Ascending aorta (tissue), 2 donors: ENCODE data around the gene KLK5. TPM values are rescaled to one million over a fixed set of nuclear protein-coding genes. Genes with fewer than 3 reads are reported as not detected.

Source experiments
- DNase-seq, 2 donors: peaks; one replicate each; pipeline ENCODE4 v3.0.0-alpha.2; 2019; ENCODE audit warnings: low spot score in 2 of 2
- H3K27ac ChIP-seq, 2 donors: fragments of 200-600 bp; sonication (generic); one replicate each; pipeline ENCODE4 v1.5.1; 2016 to 2017; ENCODE audit warnings: mild to moderate bottlenecking in 1 of 2
- H3K27me3 ChIP-seq: fragments of 200-600 bp; sonication (generic); one replicate; pipeline ENCODE4 v1.5.1; 2017
- H3K36me3 ChIP-seq, 2 donors: fragments of 200-600 bp; sonication (generic); one replicate each; pipeline ENCODE4 v1.5.1; 2016
- H3K4me1 ChIP-seq, 2 donors: fragments of 200-600 bp; sonication (generic); one replicate each; pipeline ENCODE4 v1.5.1; 2016 to 2017; ENCODE audit warnings: mild to moderate bottlenecking in 1 of 2
- H3K4me3 ChIP-seq, 2 donors: fragments of 200-600 bp; sonication (generic); one replicate each; pipeline ENCODE4 v1.5.1; 2016 to 2017; ENCODE audit warnings: mild to moderate bottlenecking in 1 of 2
- H3K9me3 ChIP-seq, 2 donors: fragments of 200-600 bp; sonication (generic); one replicate each; pipeline ENCODE4 v1.5.1; 2016
- CTCF ChIP-seq, 3 experiments: fragments of 200-600 bp in 2 of 3; fragments of 450-650 bp in 1 of 3; sonication (generic) in 2 of 3; IDR thresholded peaks; one replicate each; pipeline ENCODE4 v1.5.1; 2016 to 2019; ENCODE audit warnings: antibody characterized with exemption in 3 of 3, mild to moderate bottlenecking in 1 of 3, moderate library complexity in 1 of 3
- intact Hi-C: fragments of 100-400 bp; cut with DNase I; formaldehyde crosslinking; loops from one replicate; pipeline ENCODE4 v1.15.1; 2023
- total RNA-seq: library from RNA; depleted of rRNA; stranded (reverse); fragments of >200 nt; gene quantifications from one replicate; pipeline ENCODE4 v1.1.0, GENCODE V29; 2016

The KLK5 gene
- total RNA-seq, 1 donor from 2014 or later = not detected

DNA sequence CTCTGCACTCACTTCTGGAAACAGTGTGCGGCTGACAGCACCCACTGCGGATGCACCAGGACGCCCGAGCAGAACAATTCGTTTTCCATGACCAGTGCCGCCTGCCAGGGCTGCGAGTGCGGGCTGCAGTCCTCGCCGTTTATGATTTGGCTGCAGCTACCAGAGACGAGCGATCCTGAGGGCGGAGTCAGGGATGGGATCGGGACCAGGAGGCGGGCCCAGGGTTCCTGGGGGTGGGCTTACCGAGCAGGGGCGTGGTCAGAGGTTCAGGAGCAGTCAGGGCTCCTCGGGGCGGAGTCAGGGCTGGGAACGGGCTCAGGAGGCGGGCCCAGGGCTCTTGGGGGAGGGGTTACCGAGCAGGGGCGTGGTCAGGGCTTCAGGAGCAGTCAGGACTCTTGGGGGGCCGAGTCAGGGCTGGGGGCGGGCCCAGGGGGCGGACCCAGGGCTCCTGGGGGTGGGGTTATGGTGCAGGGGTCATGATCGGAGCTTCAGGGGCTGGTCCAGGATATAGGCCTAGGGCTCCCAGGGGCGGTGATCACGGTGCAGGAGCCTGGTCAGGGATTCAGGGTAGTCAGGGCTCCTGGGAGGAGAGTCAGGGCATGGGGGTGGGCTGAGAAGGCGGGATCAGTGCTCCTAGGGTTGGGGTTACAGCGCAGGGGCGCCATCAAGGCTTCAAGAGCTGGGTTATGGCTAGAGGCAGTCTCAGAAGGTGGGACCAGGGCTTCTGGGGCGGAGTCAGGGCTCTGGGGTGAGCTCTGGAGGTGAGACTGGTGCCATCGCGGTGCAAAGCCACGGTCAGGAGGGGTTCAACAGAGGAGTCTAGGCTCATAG, 43.4 kb downstream of the KLK5 start:
- Histone ChIP-seq H3K27ac (no peak overlapping the region), H3K9me3 (no peaks in the 10 kb centered on the region), H3K36me3 (no peaks in the 10 kb centered on the region), H3K4me3 (no peak overlapping the region), H3K27me3 (no peaks in the 10 kb centered on the region), H3K4me1 (no peaks in the 10 kb centered on the region)
- no peak for DNase-seq
- TF ChIP-seq CTCF (IDR thresholded peaks at IDR 0.05) = no peak
- intact Hi-C loops = no loop called here

GRCh38 chr19:50908336-50908735, 44.5 kb downstream of the KLK5 start:
- no peaks in the 10 kb centered on the region for H3K36me3 ChIP-seq
- no peaks in the 10 kb centered on the region for H3K27me3 ChIP-seq
- no peak for DNase-seq
- no peaks in the 10 kb centered on the region for H3K4me1 ChIP-seq
- no peak for TF ChIP-seq CTCF (IDR thresholded peaks at IDR 0.05)
- H3K9me3 ChIP-seq = no peaks in the 10 kb centered on the region
- no peak overlapping the region for H3K4me3 ChIP-seq
- H3K27ac ChIP-seq = no peak overlapping the region
- intact Hi-C loops = no loop called here

DNA sequence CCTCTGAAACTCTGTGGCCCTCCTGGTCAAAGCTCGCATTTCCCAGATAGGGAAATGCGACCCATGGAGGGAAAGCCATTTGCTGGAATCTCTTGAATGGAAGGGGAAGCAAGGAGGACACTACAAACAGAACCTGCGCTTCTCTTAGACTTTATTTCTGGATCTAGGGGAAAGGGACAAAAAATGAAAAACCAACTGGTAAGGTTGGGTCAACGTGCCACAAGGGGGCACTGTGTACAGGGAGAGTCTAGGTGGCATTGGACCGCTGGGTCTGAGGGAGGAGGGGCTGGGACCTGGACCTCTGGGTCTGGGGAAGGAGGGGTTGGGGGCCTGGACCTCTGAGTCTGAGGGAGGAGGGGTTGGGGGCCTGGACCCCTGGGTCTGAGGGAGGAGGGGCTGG, 46.6 kb downstream of the KLK5 start:
- Histone ChIP-seq H3K27me3 (no peaks in the 10 kb centered on the region), H3K36me3 (no peaks in the 10 kb centered on the region), H3K27ac (no peak overlapping the region), H3K9me3 (no peaks in the 10 kb centered on the region), H3K4me3 (no peak overlapping the region), H3K4me1 (no peaks in the 10 kb centered on the region)
- no peak for DNase-seq
- TF ChIP-seq CTCF (IDR thresholded peaks at IDR 0.05) = no peak
- intact Hi-C loops = no loop called here

GRCh38 chr19:50902640-50903039, 50.2 kb downstream of the KLK5 start:
- H3K36me3 ChIP-seq = no peaks in the 10 kb centered on the region
- H3K9me3 ChIP-seq = no peaks in the 10 kb centered on the region
- DNase-seq = no peak
- no peak for TF ChIP-seq CTCF (IDR thresholded peaks at IDR 0.05)
- no peak overlapping the region for H3K4me3 ChIP-seq
- H3K27ac ChIP-seq = no peak overlapping the region
- intact Hi-C loops = no loop called here
- H3K27me3 ChIP-seq = no peaks in the 10 kb centered on the region
- no peaks in the 10 kb centered on the region for H3K4me1 ChIP-seq

- no peaks in the 10 kb centered on the region for H3K27me3 ChIP-seq
- H3K36me3 ChIP-seq = no peaks in the 10 kb centered on the region
- no peaks in the 10 kb centered on the region for H3K9me3 ChIP-seq
- no peak overlapping the region for H3K4me3 ChIP-seq
- no peaks in the 10 kb centered on the region for H3K4me1 ChIP-seq
- TF ChIP-seq CTCF (IDR thresholded peaks at IDR 0.05) = no peak
- H3K27ac ChIP-seq = no peak overlapping the region
- no peak for DNase-seq
- intact Hi-C loops = no loop called here
These were observed 53.3 kb downstream of the KLK5 start for GRCh38 chr19:50899569-50899968.
